Panc1 (cell line): Measurements from ENCODE around the gene MAGI1. TPM values are rescaled to one million over a fixed set of nuclear protein-coding genes. Genes with fewer than 3 reads are reported as not detected.

Source experiments
- ATAC-seq: fragments of 200-7000 bp; cut with Tn5 transposase; 2 replicates; pipeline ENCODE4 v1.9.1; 2020; ENCODE audit warnings: mild to moderate bottlenecking, moderate library complexity
- BruUV-seq: library from RNA; stranded (reverse); fragments of 400-500 nt; replicated peaks from 2 replicates; lab custom pipeline; 2021; lab: Mats Ljungman, UMichigan
- CTCF ChIA-PET: fragments of 300-600 bp; sonication (Branson Sonifier 250); formaldehyde crosslinking; loops from one replicate; lab custom pipeline; 2022; ENCODE audit warnings: antibody characterized with exemption; lab: Charles Lee
- POLR2A ChIA-PET: fragments of 300-600 bp; sonication (Branson Sonifier 250); formaldehyde crosslinking; loops from one replicate; lab custom pipeline; 2022; ENCODE audit warnings: antibody characterized with exemption; lab: Charles Lee
- DNase-seq: peaks from one replicate; pipeline ENCODE4 v3.0.0-alpha.2; 2010; ENCODE audit warnings: low read depth, low spot score
- H3K27ac ChIP-seq: 2 replicates; pipeline ENCODE4 v1.5.1; 2011; ENCODE audit warnings: mild to moderate bottlenecking, low read length, inconsistent platforms
- H3K27me3 ChIP-seq: fragments of 200-500 bp; sonication (Bioruptor generic); 2 replicates; pipeline ENCODE4 v1.6.0; 2014; ENCODE audit warnings: low read length, inconsistent platforms; ENCODE audit not compliant: control insufficient read depth, insufficient read depth
- H3K36me3 ChIP-seq: fragments of 200-500 bp; sonication (Bioruptor generic); 2 replicates; pipeline ENCODE4 v1.5.1; 2014; ENCODE audit warnings: inconsistent platforms, mild to moderate bottlenecking, low read length, moderate library complexity; ENCODE audit not compliant: control insufficient read depth, insufficient read depth
- H3K4me1 ChIP-seq: 2 replicates; pipeline ENCODE4 v1.5.1; 2011; ENCODE audit warnings: inconsistent platforms, mild to moderate bottlenecking, low read length, moderate library complexity; ENCODE audit not compliant: control insufficient read depth, insufficient read depth
- H3K4me3 ChIP-seq, 2 experiments: 2 replicates each; pipeline ENCODE4 v1.5.1; 2011 to 2012; ENCODE audit warnings: low read depth in 2 of 2, low read length in 2 of 2, mild to moderate bottlenecking in 2 of 2, inconsistent platforms in 1 of 2, moderate library complexity in 1 of 2
- H3K9me3 ChIP-seq: fragments of 200-500 bp; sonication (Bioruptor generic); 2 replicates; pipeline ENCODE4 v1.5.1; 2014; ENCODE audit warnings: low read depth, mild to moderate bottlenecking, inconsistent platforms, low read length, moderate library complexity; ENCODE audit not compliant: control insufficient read depth, insufficient read depth
- CTCF ChIP-seq: fragments of 450-650 bp; IDR thresholded peaks from 2 replicates; pipeline ENCODE4 v1.5.1; 2017; ENCODE audit warnings: mild to moderate bottlenecking
- POLR2AphosphoS5 ChIP-seq: IDR thresholded peaks from 2 replicates; pipeline ENCODE4 v1.6.1; 2012; ENCODE audit warnings: mild to moderate bottlenecking, low read depth, low read length, moderate library complexity
- REST ChIP-seq, 2 experiments: IDR thresholded peaks; 2 replicates each; pipeline ENCODE4 v1.6.1; 2011 to 2012; ENCODE audit warnings: low read depth in 2 of 2, control low read depth in 1 of 2, low read length in 1 of 2, mild to moderate bottlenecking in 1 of 2, moderate library complexity in 1 of 2; ENCODE audit not compliant: insufficient read depth in 1 of 2
- SIN3A ChIP-seq: IDR thresholded peaks from 2 replicates; pipeline ENCODE4 v1.6.1; 2012; ENCODE audit warnings: low read depth, mild to moderate bottlenecking, low read length, moderate library complexity, borderline replicate concordance; ENCODE audit not compliant: insufficient read depth
- TCF7L2 ChIP-seq: IDR thresholded peaks from 2 replicates; pipeline ENCODE4 v1.6.1; 2011; ENCODE audit warnings: mild to moderate bottlenecking, low read depth, low read length, inconsistent platforms
- in situ Hi-C: cut with HindIII; loops from 2 replicates; pipeline ENCODE4 v1.10.0; 2016; ENCODE audit warnings: low sequenced_read_pairs, low pct_unique_long_range_greater_than_20kb
- intact Hi-C: fragments of 100-400 bp; cut with micrococcal nuclease; formaldehyde crosslinking; loops from one replicate; pipeline ENCODE4 v1.10.0; 2022; ENCODE audit not compliant: unreplicated experiment
- total RNA-seq: library from RNA; stranded (reverse); gene quantifications from one replicate; pipeline ENCODE4 v1.2.1, GENCODE V29; 2021; ENCODE audit not compliant: unreplicated experiment

Gene MAGI1
- total RNA-seq, 1 experiment from 2014 or later = 9.5 TPM

GRCh38 chr3:65559643-65560042 is 479.1 kb downstream of the MAGI1 start:
- Histone ChIP-seq H3K27me3 (no peaks in the 10 kb centered on the region), H3K4me1 (no peaks in the 10 kb centered on the region), H3K36me3 (no peaks in the 10 kb centered on the region), H3K27ac (no peak overlapping the region), H3K9me3 (no peaks in the 10 kb centered on the region), H3K4me3 (no peak overlapping the region)
- in situ Hi-C loops (no loop called here), intact Hi-C loops (no loop called here)
- CTCF ChIA-PET = no interaction called here
- BruUV-seq = no TSS peak
- no peak for ATAC-seq
- POLR2A ChIA-PET = no interaction called here
- no peak for TF ChIP-seq REST (IDR thresholded peaks at IDR 0.05; ENCODE audit: insufficient read depth in 1 of 2, low read depth in 2 of 2, low read length in 1 of 2)
- no peak for TF ChIP-seq CTCF
- no peak for TF ChIP-seq SIN3A
- no peak for TF ChIP-seq POLR2AphosphoS5
- TF ChIP-seq TCF7L2 = no peak
- DNase-seq = no peak

DNA sequence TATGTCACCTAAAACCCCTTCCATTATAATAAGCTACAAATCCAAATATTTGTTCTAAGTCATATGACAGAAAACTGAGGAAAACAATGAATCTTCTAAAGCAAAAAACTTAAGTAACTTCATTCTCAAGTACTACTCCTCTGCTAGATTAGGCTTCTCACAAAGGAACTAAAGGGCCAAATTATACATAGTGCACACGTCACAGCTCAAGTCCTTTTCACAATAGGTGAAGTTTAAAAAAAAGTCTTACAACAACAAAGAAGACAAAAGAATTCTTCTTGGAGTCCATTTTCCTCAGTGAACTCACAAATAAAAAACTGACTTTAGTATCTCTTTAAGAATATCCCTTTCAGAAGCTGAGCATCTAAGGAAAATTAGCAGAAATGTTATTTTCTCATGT is 479.9 kb downstream of the MAGI1 start:
- intact Hi-C loops (no loop called here), in situ Hi-C loops (no loop called here)
- POLR2A ChIA-PET = interaction anchor here (0.5 to 0.6 kb wide), 2 partner anchors 114 to 136 kb away, joined by 3 read pairs; no protein-coding TSS in a partner anchor
- H3K4me3 ChIP-seq = no peak overlapping the region
- no peak for TF ChIP-seq SIN3A
- TF ChIP-seq TCF7L2 = no peak
- no peak for TF ChIP-seq POLR2AphosphoS5
- no peak for TF ChIP-seq CTCF
- TF ChIP-seq REST (IDR thresholded peaks at IDR 0.05; ENCODE audit: insufficient read depth in 1 of 2, low read depth in 2 of 2, low read length in 1 of 2) = no peak
- ATAC-seq (no peak), DNase-seq (no peak)
- CTCF ChIA-PET = no interaction called here
- no peaks in the 10 kb centered on the region for H3K36me3 ChIP-seq
- no TSS peak for BruUV-seq
- no peak overlapping the region for H3K27ac ChIP-seq
- H3K27me3 ChIP-seq = no peaks in the 10 kb centered on the region
- H3K9me3 ChIP-seq = no peaks in the 10 kb centered on the region
- H3K4me1 ChIP-seq = no peaks in the 10 kb centered on the region
